Spleen (tissue), 11 donors: ENCODE results near the gene SLC13A4. TPM values are rescaled to one million over a fixed set of nuclear protein-coding genes. Genes with fewer than 3 reads are reported as not detected.
A peak's percentile ranks its signal among the peaks of the same experiment; 100 is the strongest.

ENCODE experiments used
- DNase-seq: peaks from one replicate; pipeline ENCODE4 v3.0.0-alpha.2; 2020
- H3K27ac ChIP-seq, 8 donors: fragments of 200-600 bp; sonication (generic) in 7 of 8; 1 replicate in 4 of 8; 2 replicates in 4 of 8; pipeline versions ENCODE4 v1.5.0 to v1.8.0; 2016 to 2021; ENCODE audit warnings: inconsistent platforms in 4 of 8, mild to moderate bottlenecking in 4 of 8, moderate library complexity in 1 of 8
- H3K27me3 ChIP-seq, 7 donors: fragments of 200-600 bp; sonication (generic) in 6 of 7; replicated peaks in 1 of 7; 1 replicate in 4 of 7; 2 replicates in 3 of 7; pipeline versions ENCODE4 v1.5.0 to v1.8.0; 2016 to 2021; ENCODE audit warnings: inconsistent platforms in 3 of 7, mild to moderate bottlenecking in 1 of 7
- H3K36me3 ChIP-seq, 6 donors: fragments of 200-600 bp; sonication (generic) in 5 of 6; 1 replicate in 4 of 6; 2 replicates in 2 of 6; pipeline versions ENCODE4 v1.5.0 to v1.8.0; 2016 to 2021; ENCODE audit warnings: inconsistent platforms in 2 of 6
- H3K4me1 ChIP-seq, 6 donors: fragments of 200-600 bp; sonication (generic) in 5 of 6; 1 replicate in 3 of 6; 2 replicates in 3 of 6; pipeline versions ENCODE4 v1.5.0 to v1.8.0; 2016 to 2021; ENCODE audit warnings: inconsistent platforms in 3 of 6
- H3K4me3 ChIP-seq, 8 donors: fragments of 200-600 bp; sonication (generic) in 7 of 8; 1 replicate in 4 of 8; 2 replicates in 4 of 8; pipeline versions ENCODE4 v1.5.0 to v1.8.0; 2016 to 2021; ENCODE audit warnings: inconsistent platforms in 4 of 8, mild to moderate bottlenecking in 4 of 8, moderate library complexity in 2 of 8
- H3K9me3 ChIP-seq, 8 donors: fragments of 200-600 bp; sonication (generic) in 7 of 8; 1 replicate in 4 of 8; 2 replicates in 4 of 8; pipeline versions ENCODE4 v1.5.0 to v1.8.0; 2016 to 2021; ENCODE audit warnings: inconsistent platforms in 4 of 8
- POLR2A ChIP-seq, 3 donors: fragments of 450-650 bp; IDR thresholded peaks; one replicate each; pipeline ENCODE4 v1.5.1; 2017; ENCODE audit warnings: antibody characterized with exemption in 3 of 3, mild to moderate bottlenecking in 1 of 3
- POLR2AphosphoS5 ChIP-seq, 3 donors: sonication (generic); formaldehyde crosslinking; IDR thresholded peaks; one replicate each; pipeline ENCODE4 v1.5.1; 2017; ENCODE audit warnings: antibody characterized with exemption in 3 of 3
- WGBS, 5 donors: extraction: QIAGEN DNeasy Blood & Tissue Kit in 3 of 5; methylation state at CpG; one replicate each; pipeline versions ENCODE4 v1.1.5 to v1.1.7; 2013 to 2018; 5-methylcytosine and 5-hydroxymethylcytosine counted together
- intact Hi-C: fragments of 100-400 bp; cut with DNase I; formaldehyde crosslinking; loops from one replicate; pipeline ENCODE4 v1.15.0; 2023; ENCODE audit warnings: low total_unique reads
- polyA plus RNA-seq, 3 donors: library from polyadenylated mRNA; stranded (reverse); fragments of 200-250 nt; gene quantifications; one replicate each; pipeline ENCODE4 v1.2.1, GENCODE V29; 2013
- total RNA-seq, 7 donors: library from RNA; depleted of rRNA in 3 of 7; stranded (reverse); fragments of >200 nt in 3 of 7; fragmentation: NEBNext Ultra II Directional in 4 of 7; extraction: Animal tissue kit (Norgen Biotek cat#: 25700) in 4 of 7; gene quantifications; one replicate each; pipeline versions ENCODE4 v1.1.0 to v1.2.1, GENCODE V29; 2016 to 2021
- TF ChIP-seq, protein P1 (sequence below), 11 experiments: fragments of 200-600 bp in 7 of 11; fragments of 450-650 bp in 4 of 11; sonication (generic) in 4 of 11; IDR thresholded peaks in 8 of 11; conservative IDR thresholded peaks in 3 of 11; 1 replicate in 7 of 11; 2 replicates in 4 of 11; pipeline versions ENCODE4 v1.4.0 to v1.8.0; 2016 to 2021; ENCODE audit warnings: antibody characterized with exemption in 11 of 11, inconsistent platforms in 4 of 11, mild to moderate bottlenecking in 1 of 11
- donor health status: healthy with polysubstance abuse.
- donor health status: DM: no; HTN: no; CAD: no; lungs with moderate emphysema.
- donor health status: DM: no; HTN: no; CAD: no.
- donor health status: Bipolar disorder and iron deficiency.
- donor health status: healthy.
- donor health status: DM: no; HTN: no; CAD: no.
- donor health status: DM: yes; HTN: yes; CAD: no.

The SLC13A4 gene
- total and polyA plus RNA-seq, 10 donors: 0.16 to 0.20 TPM; not detected in 8

DNA sequence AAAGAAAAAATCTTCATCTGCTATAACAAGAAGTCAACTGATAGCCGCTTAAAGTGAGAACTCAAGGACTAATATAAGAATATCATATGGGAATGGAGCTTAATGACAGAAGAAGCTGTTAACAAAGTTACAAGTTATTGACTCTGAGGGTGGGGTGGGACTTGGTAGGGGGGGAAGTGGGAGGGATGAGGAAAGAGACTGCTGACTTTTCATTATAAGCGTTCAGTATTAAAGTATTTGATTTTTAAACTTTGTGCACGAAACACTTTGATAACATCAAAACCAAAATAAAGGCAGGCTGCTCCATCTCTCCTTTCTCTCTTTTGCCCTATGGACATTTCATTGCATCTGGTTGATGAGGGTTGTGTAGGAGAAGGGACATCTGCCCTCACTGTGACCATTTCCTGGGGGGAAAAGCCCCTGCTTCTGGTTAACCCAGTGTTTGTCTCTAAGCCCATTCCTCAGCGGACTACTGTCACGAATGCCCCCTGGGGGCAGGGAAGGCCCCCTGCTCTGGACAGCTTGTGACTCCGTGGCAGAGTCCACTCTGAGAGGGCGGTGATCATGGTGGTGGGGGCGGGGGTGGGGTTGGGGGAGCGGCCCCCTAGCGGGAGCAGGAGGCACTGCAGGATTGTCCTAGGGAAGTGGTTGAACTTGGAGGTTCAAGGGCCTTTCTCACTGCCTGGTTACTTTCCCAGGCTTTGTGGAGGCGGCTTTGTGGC is 17.4 kb downstream of the SLC13A4 start:
- Histone ChIP-seq H3K36me3 (no peaks in the 10 kb centered on the region), H3K4me1 (no peaks in the 10 kb centered on the region), H3K9me3 (no peaks in the 10 kb centered on the region), H3K27ac (no peak overlapping the region), H3K27me3 (peaks cover 0 to 3% (median 0%) of the 10 kb centered on the region in 7 donors), H3K4me3 (no peak overlapping the region)
- 48 to 54% (median 48%) methylated on average over 10 to 11 of the region's 11 CpGs for WGBS, 5 donors
- DNase-seq: no peak
- intact Hi-C loops: no loop called here
- TF ChIP-seq, protein P1, sequence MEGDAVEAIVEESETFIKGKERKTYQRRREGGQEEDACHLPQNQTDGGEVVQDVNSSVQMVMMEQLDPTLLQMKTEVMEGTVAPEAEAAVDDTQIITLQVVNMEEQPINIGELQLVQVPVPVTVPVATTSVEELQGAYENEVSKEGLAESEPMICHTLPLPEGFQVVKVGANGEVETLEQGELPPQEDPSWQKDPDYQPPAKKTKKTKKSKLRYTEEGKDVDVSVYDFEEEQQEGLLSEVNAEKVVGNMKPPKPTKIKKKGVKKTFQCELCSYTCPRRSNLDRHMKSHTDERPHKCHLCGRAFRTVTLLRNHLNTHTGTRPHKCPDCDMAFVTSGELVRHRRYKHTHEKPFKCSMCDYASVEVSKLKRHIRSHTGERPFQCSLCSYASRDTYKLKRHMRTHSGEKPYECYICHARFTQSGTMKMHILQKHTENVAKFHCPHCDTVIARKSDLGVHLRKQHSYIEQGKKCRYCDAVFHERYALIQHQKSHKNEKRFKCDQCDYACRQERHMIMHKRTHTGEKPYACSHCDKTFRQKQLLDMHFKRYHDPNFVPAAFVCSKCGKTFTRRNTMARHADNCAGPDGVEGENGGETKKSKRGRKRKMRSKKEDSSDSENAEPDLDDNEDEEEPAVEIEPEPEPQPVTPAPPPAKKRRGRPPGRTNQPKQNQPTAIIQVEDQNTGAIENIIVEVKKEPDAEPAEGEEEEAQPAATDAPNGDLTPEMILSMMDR (IDR thresholded peaks at IDR 0.05 in 8 of 11, conservative IDR thresholded peaks at IDR 0.05 in 3 of 11): peak in 7 of 11 experiments; percentile 15 to 67 (median 60)
- TF ChIP-seq POLR2AphosphoS5 (IDR thresholded peaks at IDR 0.05): no peak

DNA sequence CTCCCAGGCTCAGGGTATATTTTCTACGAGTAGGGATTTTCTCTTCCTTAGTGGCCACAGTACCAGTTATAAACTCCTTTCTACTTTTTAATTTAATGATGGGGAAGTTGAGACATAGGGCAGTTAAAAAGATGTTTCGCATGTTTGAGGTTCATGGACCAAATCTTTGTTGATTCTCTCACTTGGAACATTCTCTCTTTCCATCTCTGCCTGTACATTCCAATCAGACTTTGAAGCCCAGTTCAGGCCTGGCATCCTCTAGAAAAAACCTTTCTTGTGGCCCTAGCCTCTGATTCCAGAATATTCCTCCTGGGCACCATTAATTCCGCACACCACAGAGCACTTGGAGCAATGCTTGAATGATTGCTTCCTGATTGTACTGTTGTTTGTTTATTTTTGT is 18.5 kb downstream of the SLC13A4 start:
- TF ChIP-seq POLR2AphosphoS5 (IDR thresholded peaks at IDR 0.05): no peak
- no peak for TF ChIP-seq POLR2A (IDR thresholded peaks at IDR 0.05)
- TF ChIP-seq, protein P1 (IDR thresholded peaks at IDR 0.05 in 8 of 11, conservative IDR thresholded peaks at IDR 0.05 in 3 of 11): no peak
- H3K27me3 ChIP-seq: peaks cover 0 to 3% (median 0%) of the 10 kb centered on the region in 7 donors
- no peak overlapping the region for H3K27ac ChIP-seq
- 81 to 95% (median 94%) methylated on average over 3 of the region's 3 CpGs for WGBS, 5 donors
- H3K36me3 ChIP-seq: no peaks in the 10 kb centered on the region
- DNase-seq: no peak
- intact Hi-C loops: no loop called here
- no peaks in the 10 kb centered on the region for H3K4me1 ChIP-seq
- H3K9me3 ChIP-seq: no peaks in the 10 kb centered on the region
- no peak overlapping the region for H3K4me3 ChIP-seq

DNA sequence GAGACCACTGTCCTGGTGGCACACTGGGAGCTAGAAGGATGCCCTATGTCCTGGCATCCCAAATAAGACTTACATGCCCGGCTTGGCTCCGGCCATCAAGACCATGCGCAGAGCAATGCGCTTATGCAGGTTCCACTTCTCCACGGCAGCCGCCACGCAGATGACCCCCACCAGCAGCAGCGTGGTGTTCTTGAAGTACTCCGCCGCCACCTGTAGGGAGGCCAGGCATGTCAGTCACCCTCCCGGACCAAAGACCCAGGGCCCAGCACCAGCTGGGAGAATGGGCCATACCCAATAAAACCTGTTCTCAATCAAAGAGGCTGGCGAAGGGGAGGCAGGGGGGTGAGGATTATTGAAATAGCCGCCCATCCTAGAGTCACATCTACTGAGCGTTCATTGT is 19.9 kb downstream of the SLC13A4 start:
- no peak for DNase-seq
- no peaks in the 10 kb centered on the region for H3K27me3 ChIP-seq
- H3K4me3 ChIP-seq: no peak overlapping the region
- intact Hi-C loops: no loop called here
- H3K36me3 ChIP-seq: no peaks in the 10 kb centered on the region
- H3K9me3 ChIP-seq: no peaks in the 10 kb centered on the region
- WGBS, 5 donors: 92 to 96% (median 94%) methylated on average over 14 of the region's 14 CpGs
- H3K4me1 ChIP-seq: no peaks in the 10 kb centered on the region
- no peak overlapping the region for H3K27ac ChIP-seq
- TF ChIP-seq POLR2AphosphoS5 (IDR thresholded peaks at IDR 0.05) (no peak), POLR2A (IDR thresholded peaks at IDR 0.05) (no peak)
- TF ChIP-seq, protein P1 (IDR thresholded peaks at IDR 0.05 in 8 of 11, conservative IDR thresholded peaks at IDR 0.05 in 3 of 11): no peak

DNA sequence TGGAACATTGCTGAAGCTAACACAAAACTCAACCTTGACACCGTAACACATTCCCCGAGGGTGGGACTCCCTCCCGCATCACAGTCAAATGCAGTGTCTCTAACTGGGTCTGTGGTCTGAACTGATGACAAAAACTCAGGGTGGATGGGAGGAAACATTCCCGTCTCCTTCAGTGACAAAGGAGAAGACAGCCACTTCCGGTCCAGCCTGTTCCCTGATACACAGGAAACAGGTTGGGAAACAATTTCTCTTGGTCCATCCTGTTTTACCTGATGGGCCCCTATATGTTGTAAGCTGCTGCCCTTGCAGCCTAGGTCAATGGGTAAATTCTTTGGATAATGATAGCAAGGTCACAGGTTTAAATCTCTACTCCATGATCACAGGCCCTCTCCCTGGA is 20.4 kb downstream of the SLC13A4 start:
- WGBS, 5 donors: 61 to 73% (median 62%) methylated on average over 5 of the region's 5 CpGs
- no peak for DNase-seq
- Histone ChIP-seq H3K4me1 (no peaks in the 10 kb centered on the region), H3K27ac (no peak overlapping the region), H3K36me3 (no peaks in the 10 kb centered on the region), H3K9me3 (no peaks in the 10 kb centered on the region), H3K4me3 (no peak overlapping the region), H3K27me3 (no peaks in the 10 kb centered on the region)
- intact Hi-C loops: no loop called here
- no peak for TF ChIP-seq POLR2AphosphoS5 (IDR thresholded peaks at IDR 0.05)
- TF ChIP-seq POLR2A (IDR thresholded peaks at IDR 0.05): no peak
- TF ChIP-seq, protein P1 (IDR thresholded peaks at IDR 0.05 in 8 of 11, conservative IDR thresholded peaks at IDR 0.05 in 3 of 11): no peak
